Esophagus muscularis mucosa (tissue), 3 donors: ENCODE data around the gene PRR5L.

Source experiments
- POLR2A ChIP-seq: fragments of 450-650 bp; IDR thresholded peaks from one replicate; pipeline ENCODE4 v1.6.1; 2017; ENCODE audit warnings: antibody characterized with exemption, moderate library complexity, mild to moderate bottlenecking, low read depth
- TF ChIP-seq, protein P1 (sequence below), 3 experiments: fragments of 200-600 bp in 2 of 3; fragments of 450-650 bp in 1 of 3; sonication (generic) in 2 of 3; IDR thresholded peaks; one replicate each; pipeline ENCODE4 v1.5.1; 2017 to 2019; ENCODE audit warnings: antibody characterized with exemption in 3 of 3, mild to moderate bottlenecking in 2 of 3, moderate library complexity in 1 of 3

DNA sequence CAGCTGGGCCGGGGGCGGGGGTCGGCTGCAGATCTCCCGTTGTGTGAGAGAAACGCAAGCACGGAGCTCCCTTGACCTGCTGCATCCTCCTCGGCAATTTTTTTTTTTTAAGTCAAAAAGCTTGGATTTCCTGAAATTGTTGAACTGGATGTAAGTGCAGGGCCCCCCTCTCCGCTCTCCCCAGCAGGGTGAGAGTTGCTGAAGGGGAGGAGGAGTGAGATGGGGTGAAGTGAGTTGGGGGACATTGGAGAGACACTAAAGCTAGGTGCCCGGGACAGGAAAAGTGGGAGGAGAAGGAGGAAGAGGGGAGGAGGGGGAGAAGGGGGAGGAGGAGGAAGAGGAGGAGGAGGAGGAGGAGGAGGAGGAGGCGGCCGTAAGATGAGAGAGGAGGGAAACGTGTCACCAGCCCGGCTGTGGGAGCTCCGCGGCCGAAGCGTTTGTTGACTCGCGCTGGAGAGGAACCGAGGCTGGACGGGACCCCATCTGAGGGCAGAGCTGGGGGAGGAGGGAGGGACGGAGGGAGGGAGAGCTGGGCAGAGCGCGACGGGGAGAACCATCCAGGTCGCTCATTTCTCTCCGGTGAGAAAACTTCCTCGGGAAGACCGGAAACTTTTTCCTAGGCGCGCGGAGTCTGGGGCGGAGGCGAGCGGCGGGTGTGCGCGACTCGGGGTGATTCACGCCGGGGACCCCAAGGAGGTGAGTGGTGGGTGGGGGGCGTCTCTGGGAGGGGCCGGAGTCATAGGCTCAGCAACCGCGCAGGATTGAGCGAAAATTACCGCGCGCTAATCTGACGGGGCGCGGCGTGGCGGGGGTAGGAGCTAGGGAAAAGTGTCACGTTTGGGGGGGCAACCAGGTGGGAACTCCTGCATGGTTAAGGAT, 80.2 kb downstream of the PRR5L start:
- no peak for TF ChIP-seq POLR2A
- TF ChIP-seq, protein P1, sequence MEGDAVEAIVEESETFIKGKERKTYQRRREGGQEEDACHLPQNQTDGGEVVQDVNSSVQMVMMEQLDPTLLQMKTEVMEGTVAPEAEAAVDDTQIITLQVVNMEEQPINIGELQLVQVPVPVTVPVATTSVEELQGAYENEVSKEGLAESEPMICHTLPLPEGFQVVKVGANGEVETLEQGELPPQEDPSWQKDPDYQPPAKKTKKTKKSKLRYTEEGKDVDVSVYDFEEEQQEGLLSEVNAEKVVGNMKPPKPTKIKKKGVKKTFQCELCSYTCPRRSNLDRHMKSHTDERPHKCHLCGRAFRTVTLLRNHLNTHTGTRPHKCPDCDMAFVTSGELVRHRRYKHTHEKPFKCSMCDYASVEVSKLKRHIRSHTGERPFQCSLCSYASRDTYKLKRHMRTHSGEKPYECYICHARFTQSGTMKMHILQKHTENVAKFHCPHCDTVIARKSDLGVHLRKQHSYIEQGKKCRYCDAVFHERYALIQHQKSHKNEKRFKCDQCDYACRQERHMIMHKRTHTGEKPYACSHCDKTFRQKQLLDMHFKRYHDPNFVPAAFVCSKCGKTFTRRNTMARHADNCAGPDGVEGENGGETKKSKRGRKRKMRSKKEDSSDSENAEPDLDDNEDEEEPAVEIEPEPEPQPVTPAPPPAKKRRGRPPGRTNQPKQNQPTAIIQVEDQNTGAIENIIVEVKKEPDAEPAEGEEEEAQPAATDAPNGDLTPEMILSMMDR (IDR thresholded peaks at IDR 0.05), result no peak
